K562 (cell line): ENCODE results near the gene KCTD15. TPM values are rescaled to one million over a fixed set of nuclear protein-coding genes. Genes with fewer than 3 reads are reported as not detected.

Experiments
- ATAC-seq: fragments of 200-7000 bp; cut with Tn5 transposase; 3 replicates; pipeline ENCODE4 v1.9.1; 2020; ENCODE audit warnings: moderate library complexity
- BruUV-seq: library from RNA; stranded (reverse); fragments of 400-500 nt; replicated peaks from 2 replicates; lab custom pipeline; 2021; lab: Mats Ljungman, UMichigan
- CTCF ChIA-PET: fragments of 300-600 bp; formaldehyde crosslinking; extraction: SDS; loops from one replicate; lab custom pipeline; 2021; ENCODE audit warnings: low intra/inter-chr PET ratio; lab: Yijun Ruan, JAX
- POLR2A ChIA-PET: fragments of 300-600, 350-650 bp; sonication (Branson Sonifier 250); formaldehyde crosslinking; extraction: SDS; loops from one replicate; lab custom pipeline; 2021; ENCODE audit warnings: antibody characterized with exemption, inconsistent platforms; lab: Yijun Ruan, JAX
- DNase-seq, 4 experiments: peaks; one replicate each; pipeline versions ENCODE4 v3.0.0 to v3.0.0-alpha.2; 2011 to 2018; ENCODE audit warnings: low spot score in 3 of 4, mixed read lengths in 3 of 4; ENCODE audit errors: extremely low read depth in 1 of 4
- FAIRE-seq: peaks from 2 replicates; lab custom pipeline; 2011; peaks lifted over from hg19 to GRCh38; lab: Jason Lieb, UNC
- H2AFZ ChIP-seq: 2 replicates; pipeline ENCODE4 v1.6.0; 2011; ENCODE audit warnings: low read depth, low read length, control low read depth, inconsistent platforms
- H3K27ac ChIP-seq: fragments of 200-600 bp; 3 replicates; pipeline ENCODE4 v1.8.0; 2011; ENCODE audit warnings: low read depth, mild to moderate bottlenecking, control low read depth, inconsistent platforms, low read length, moderate library complexity, mixed read lengths; ENCODE audit errors: extremely low read depth
- H3K27me3 ChIP-seq, 2 experiments: fragments of 300-600 bp in 1 of 2; 2 replicates in 1 of 2; 3 replicates in 1 of 2; pipeline versions ENCODE4 v1.6.0 to v1.8.0; 2011; ENCODE audit warnings: inconsistent platforms in 2 of 2, low read length in 2 of 2, mild to moderate bottlenecking in 1 of 2, mixed read lengths in 1 of 2, moderate library complexity in 1 of 2; ENCODE audit not compliant: control insufficient read depth in 2 of 2, insufficient read depth in 2 of 2
- H3K36me3 ChIP-seq: fragments of 300-600 bp; 3 replicates; pipeline ENCODE4 v1.8.0; 2011; ENCODE audit warnings: mild to moderate bottlenecking, low read length, inconsistent platforms; ENCODE audit not compliant: control insufficient read depth, insufficient read depth
- H3K4me1 ChIP-seq, 2 experiments: fragments of 200-600 bp in 1 of 2; replicated peaks in 1 of 2; 2 replicates in 1 of 2; 3 replicates in 1 of 2; pipeline versions ENCODE4 v1.5.1 to v1.8.0; 2011; ENCODE audit warnings: inconsistent platforms in 2 of 2, low read length in 2 of 2, mild to moderate bottlenecking in 1 of 2, mixed read lengths in 1 of 2, moderate library complexity in 1 of 2; ENCODE audit not compliant: control insufficient read depth in 2 of 2, insufficient read depth in 2 of 2
- H3K4me2 ChIP-seq: 2 replicates; pipeline ENCODE4 v1.6.1; 2011; ENCODE audit warnings: low read length, control low read depth, inconsistent platforms, mixed read lengths; ENCODE audit not compliant: insufficient read depth
- H3K4me3 ChIP-seq: fragments of 200-600 bp; sonication (generic), shearing (Covaris generic); 2 replicates; pipeline ENCODE4 v1.5.1; 2016; ENCODE audit warnings: control low read depth, inconsistent platforms
- H3K79me2 ChIP-seq: fragments of 200-600 bp; 3 replicates; pipeline ENCODE4 v1.8.0; 2011; ENCODE audit warnings: low read length, inconsistent platforms; ENCODE audit not compliant: control insufficient read depth, insufficient read depth
- H3K9ac ChIP-seq, 2 experiments: 2 replicates each; pipeline versions ENCODE4 v1.6.0 to v1.6.1; 2011; ENCODE audit warnings: low read depth in 2 of 2, low read length in 2 of 2, control low read depth in 1 of 2, inconsistent platforms in 1 of 2, mild to moderate bottlenecking in 1 of 2, mixed read lengths in 1 of 2; ENCODE audit not compliant: insufficient read depth in 1 of 2
- H3K9me1 ChIP-seq: one replicate; pipeline ENCODE4 v1.6.0; 2011; ENCODE audit warnings: inconsistent platforms, mild to moderate bottlenecking, low read length, moderate library complexity; ENCODE audit not compliant: control insufficient read depth, insufficient read depth
- H3K9me3 ChIP-seq: replicated peaks from 2 replicates; pipeline ENCODE4 v1.5.1; 2011; ENCODE audit warnings: low read depth, low read length, inconsistent platforms; ENCODE audit not compliant: control insufficient read depth, insufficient read depth
- H4K20me1 ChIP-seq: replicated peaks from 2 replicates; pipeline ENCODE4 v1.6.1; 2011; ENCODE audit warnings: low read length, inconsistent platforms, mixed read lengths; ENCODE audit not compliant: control insufficient read depth, insufficient read depth
- ADNP ChIP-seq: fragments of 200-800 bp; sonication (Bioruptor generic); IDR thresholded peaks from 2 replicates; pipeline ENCODE4 v1.6.1; 2016; ENCODE audit warnings: missing genetic modification characterization, missing compliant biosample characterization
- PTBP1 ChIP-seq: fragments of 200-400 bp; formaldehyde crosslinking; IDR thresholded peaks from 2 replicates; pipeline ENCODE4 v1.6.1; 2017; ENCODE audit warnings: low read depth, low read length
- SP1 ChIP-seq: sonication (generic); formaldehyde crosslinking; IDR thresholded peaks from 2 replicates; pipeline ENCODE4 v1.8.1; 2022; ENCODE audit warnings: mild to moderate bottlenecking, missing genetic modification reagents
- ZNF174 ChIP-seq: fragments of 250-450 bp; sonication (Bioruptor Pico); IDR thresholded peaks from 2 replicates; pipeline ENCODE4 v1.4.0; 2020; ENCODE audit warnings: mild to moderate bottlenecking
- ZNF655 ChIP-seq: fragments of 250-450 bp; sonication (Bioruptor Pico); IDR thresholded peaks from 2 replicates; pipeline ENCODE4 v1.5.0; 2021
- WGBS: fragments of 100-300 bp; shearing (Covaris generic); methylation state at CpG from one replicate; pipeline ENCODE4 v1.1.6; 2016; ENCODE audit warnings: low coverage, mixed read lengths; ENCODE audit not compliant: insufficient coverage; ENCODE audit errors: missing lambda C conversion rate; 5-methylcytosine and 5-hydroxymethylcytosine counted together
- in situ Hi-C: fragments of 300-500 bp; cut with MboI; formaldehyde crosslinking; loops from 4 replicates; pipeline ENCODE4 v1.15.0; 2018; ENCODE audit warnings: inconsistent platforms, mixed read lengths
- intact Hi-C: fragments of 100-400 bp; cut with micrococcal nuclease; formaldehyde crosslinking; loops from 2 replicates; pipeline ENCODE4 v1.14.2; 2022
- polyA plus RNA-seq, 8 experiments: library from polyadenylated mRNA; depleted of rRNA in 4 of 8; stranded (reverse) in 5 of 8; unstranded in 3 of 8; fragments of >200 nt; fragmentation: Nextera tagmentation in 2 of 8; fragmentation: Illumina TruSeq in 1 of 8; extraction: Ambion mirVana in 2 of 8; extraction: Trizol in 1 of 8; gene quantifications; 2 replicates each; pipeline versions ENCODE4 v1.2.1 to v1.2.3, GENCODE V29; 2011 to 2014; ENCODE audit warnings: inconsistent platforms in 1 of 8, missing spikeins in 1 of 8
- total RNA-seq, 7 experiments: library from RNA; depleted of rRNA in 6 of 7; stranded (reverse); fragments of >200 nt in 6 of 7; fragmentation: Illumina TruSeq in 2 of 7; extraction: Trizol in 2 of 7; gene quantifications; 2 replicates each; pipeline versions ENCODE4 v1.2.1 to v1.2.3, GENCODE V29; 2011 to 2021; ENCODE audit warnings: low replicate concordance in 1 of 7
- TF ChIP-seq, protein P1 (sequence below): fragments of 200-800 bp; sonication (Bioruptor generic); IDR thresholded peaks from 2 replicates; pipeline ENCODE4 v1.6.1; 2017; ENCODE audit warnings: missing genetic modification characterization, missing compliant biosample characterization

KCTD15 gene
- total and polyA plus RNA-seq, 9 of the 15 experiments (the other 6 are each of a cell fraction or from before 2014, with no cell fraction given) = 1.7 to 49.0 (median 11.8) TPM

DNA sequence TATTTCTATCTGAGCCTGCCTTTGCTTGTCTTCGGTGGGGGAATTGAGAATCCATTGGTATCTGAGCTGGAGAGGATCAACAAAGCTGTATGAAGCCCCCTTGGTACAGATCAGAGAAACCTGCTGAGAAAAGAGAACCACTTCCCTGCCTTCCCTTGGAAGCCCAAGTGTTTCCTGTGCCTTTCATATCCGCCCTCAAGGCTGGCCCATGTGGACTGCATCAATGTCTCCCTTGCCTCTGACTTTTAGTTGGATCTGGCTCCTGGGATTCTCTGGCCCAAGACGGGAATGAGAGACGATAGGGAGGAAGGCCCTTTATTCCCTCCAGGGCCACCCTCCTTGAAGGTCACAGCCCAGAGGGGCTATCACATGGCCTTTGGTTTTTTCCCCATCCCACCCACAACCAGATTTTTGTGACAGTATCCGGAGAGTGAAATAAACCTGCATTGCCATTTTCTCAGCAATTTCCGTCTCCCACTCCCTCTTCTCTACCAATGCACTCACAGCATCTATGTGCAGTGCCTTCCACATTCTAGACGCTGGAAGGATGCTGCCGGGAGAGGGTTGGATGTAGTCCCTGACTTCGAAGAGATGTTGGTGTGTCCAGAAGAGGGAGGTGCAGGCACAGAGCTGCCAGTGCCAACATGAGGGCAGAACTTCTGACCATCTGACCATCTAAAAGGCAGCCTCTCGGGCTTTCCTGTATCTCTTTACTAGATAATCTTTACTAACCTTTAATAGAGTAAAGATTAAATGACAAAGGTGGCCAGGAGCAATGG is 63.8 kb downstream of the KCTD15 start:
- ChIA-PET CTCF (no interaction called here), POLR2A (no interaction called here)
- intact Hi-C loops = no loop called here
- no peak for DNase-seq
- 0% methylated on average over 10 of the region's 10 CpGs for WGBS
- H3K9me1 ChIP-seq = no peaks in the 10 kb centered on the region
- FAIRE-seq = no peak
- no peaks in the 10 kb centered on the region for H3K36me3 ChIP-seq
- no peak overlapping the region for H3K9ac ChIP-seq
- no peak for TF ChIP-seq ADNP (tag)
- no peak for TF ChIP-seq SP1
- TF ChIP-seq, protein P1, sequence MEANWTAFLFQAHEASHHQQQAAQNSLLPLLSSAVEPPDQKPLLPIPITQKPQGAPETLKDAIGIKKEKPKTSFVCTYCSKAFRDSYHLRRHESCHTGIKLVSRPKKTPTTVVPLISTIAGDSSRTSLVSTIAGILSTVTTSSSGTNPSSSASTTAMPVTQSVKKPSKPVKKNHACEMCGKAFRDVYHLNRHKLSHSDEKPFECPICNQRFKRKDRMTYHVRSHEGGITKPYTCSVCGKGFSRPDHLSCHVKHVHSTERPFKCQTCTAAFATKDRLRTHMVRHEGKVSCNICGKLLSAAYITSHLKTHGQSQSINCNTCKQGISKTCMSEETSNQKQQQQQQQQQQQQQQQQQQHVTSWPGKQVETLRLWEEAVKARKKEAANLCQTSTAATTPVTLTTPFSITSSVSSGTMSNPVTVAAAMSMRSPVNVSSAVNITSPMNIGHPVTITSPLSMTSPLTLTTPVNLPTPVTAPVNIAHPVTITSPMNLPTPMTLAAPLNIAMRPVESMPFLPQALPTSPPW (CRISPR knock-in tag) = no peak
- TF ChIP-seq PTBP1 = no peak
- TF ChIP-seq ZNF174 (CRISPR knock-in tag) = no peak
- no peak for TF ChIP-seq ZNF655 (CRISPR knock-in tag)
- H3K4me3 ChIP-seq = no peak overlapping the region
- ATAC-seq = no peak
- peaks cover 0 to 16% of the 10 kb centered on the region in 2 experiments; a peak in 2 of 5 replicates for H3K27me3 ChIP-seq
- no peaks in the 10 kb centered on the region for H4K20me1 ChIP-seq
- H3K27ac ChIP-seq = no peak overlapping the region
- in situ Hi-C loops = no loop called here
- H3K4me2 ChIP-seq = no peak overlapping the region
- H3K79me2 ChIP-seq = no peaks in the 10 kb centered on the region
- no peaks in the 10 kb centered on the region for H3K4me1 ChIP-seq
- no peaks in the 10 kb centered on the region for H3K9me3 ChIP-seq
- no peak overlapping the region for H2AFZ ChIP-seq
- no TSS peak for BruUV-seq
